KBM-7 (cell line): ENCODE results near the gene MAT2A.

Source experiments
- DNase-seq: peaks from one replicate; pipeline ENCODE4 v3.0.0-alpha.2; 2015
- in situ Hi-C: fragments of 300-500 bp; cut with MboI; formaldehyde crosslinking; loops from 2 replicates; pipeline ENCODE4 v1.14.3; 2020; ENCODE audit warnings: low sequenced_read_pairs, low pct_unique_long_range_greater_than_20kb, mixed read lengths

The MAT2A gene

DNA sequence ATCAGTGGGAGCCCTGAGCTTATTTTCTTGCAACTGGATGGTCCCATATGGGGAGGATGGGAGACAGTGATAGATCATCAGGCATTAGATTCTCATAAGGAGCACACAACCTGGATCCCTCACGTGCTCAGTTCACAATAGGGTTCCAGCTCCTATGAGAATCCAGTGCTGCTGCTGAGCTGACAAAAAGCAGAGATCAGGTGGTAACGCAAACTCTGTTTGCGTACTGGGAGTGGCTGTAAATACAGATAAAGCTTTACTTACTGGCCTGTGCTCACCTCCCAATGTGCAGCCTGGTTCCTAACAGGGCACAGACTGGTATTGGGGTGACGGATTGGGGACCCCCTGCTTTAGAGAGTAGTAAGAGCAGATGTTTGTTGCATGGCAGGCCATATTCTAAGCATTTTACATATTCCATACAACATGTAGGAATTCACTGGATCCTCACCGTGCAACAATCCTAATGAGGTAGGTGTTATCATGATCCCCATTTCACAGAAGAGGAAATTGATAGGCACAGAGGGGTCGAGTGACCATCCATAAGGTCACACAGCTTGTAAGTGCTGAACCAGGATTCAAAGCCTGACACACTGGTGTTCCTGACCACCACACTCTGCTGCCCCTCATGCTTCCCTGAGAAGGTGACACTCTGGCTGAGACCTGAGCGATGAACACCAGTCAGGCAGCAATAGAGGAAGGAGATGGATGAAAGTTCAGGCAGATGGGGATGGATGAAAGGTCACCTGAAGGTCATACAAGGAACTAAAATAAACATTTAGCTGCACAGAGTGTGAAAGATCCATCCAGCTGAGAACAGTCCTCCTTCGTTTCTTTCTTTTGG, 15.7 kb upstream of the MAT2A start:
- in situ Hi-C loops = no loop called here
- DNase-seq = no peak

DNA sequence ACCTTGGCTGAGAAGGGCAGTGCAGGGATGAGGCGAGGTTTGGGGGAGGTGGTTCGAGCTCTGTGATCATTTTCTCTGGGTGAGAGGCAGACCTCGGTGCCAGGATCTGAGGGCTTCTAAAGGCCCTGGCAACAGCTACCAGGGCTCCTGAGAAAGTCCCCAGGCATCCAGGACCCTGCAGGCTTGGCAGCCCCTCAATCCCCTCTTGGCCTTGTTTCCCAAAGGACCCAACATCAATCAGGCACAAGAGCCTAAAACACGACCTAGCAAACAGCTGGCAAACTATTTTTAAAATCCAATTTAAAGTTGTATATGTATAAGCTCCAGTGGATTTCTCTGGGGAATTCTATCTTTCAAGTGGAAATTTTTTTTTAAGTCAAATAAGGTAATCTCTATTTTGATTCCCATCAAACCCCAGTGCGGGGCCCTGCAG, 15.0 kb upstream of the MAT2A start:
- no peak for DNase-seq

DNA sequence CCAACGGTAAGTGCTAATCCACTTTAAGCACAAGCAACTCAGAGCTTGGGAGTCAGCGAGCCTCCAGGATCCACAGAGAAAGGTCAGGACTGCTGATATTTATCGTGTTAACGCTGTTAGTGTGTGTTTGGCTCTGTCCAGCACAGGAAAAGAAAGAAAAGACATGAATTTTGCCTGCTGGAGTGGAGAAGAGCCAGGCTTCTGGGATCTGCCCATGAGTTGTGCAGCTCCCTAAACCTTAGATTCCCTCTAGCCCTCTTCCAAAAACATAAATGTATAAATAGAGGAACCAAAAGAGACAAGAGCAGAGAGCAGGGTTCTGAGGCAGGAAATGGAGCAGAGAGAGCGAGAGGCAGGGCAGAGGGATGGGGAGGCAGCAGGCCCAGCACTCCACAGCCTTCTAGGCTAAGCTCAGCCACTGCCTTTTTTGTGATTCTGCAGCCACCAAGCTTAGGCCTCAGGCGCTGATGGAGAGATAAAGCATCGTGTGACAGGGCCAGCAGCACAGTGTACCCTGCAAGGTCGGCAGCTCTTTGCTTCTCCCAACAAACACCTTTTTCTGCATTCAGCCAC, 14.5 kb upstream of the MAT2A start:
- in situ Hi-C loops = no loop called here
- DNase-seq = peak; percentile 76

More for the DNA sequence above, 15.0 kb upstream of the MAT2A start:
- in situ Hi-C loops = no loop called here

DNA sequence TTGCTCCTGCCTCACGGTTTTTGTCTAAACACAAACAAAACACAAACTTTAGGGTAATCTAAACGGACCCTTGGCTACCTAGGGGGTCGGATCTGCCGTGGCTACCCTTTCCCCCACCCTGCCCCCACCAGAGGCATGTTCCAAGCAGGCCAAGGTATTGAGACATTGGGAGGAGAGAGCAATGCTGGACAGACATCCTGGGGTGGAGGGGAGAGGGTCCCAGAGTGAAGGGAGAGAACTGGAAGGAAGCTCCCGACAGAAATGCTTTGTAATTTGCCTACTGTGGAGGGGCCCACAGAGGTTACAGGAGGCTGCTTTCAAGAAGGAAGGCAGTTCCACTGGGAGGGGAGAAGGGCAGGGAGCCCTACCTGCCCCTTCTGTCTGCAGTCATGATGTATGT, 13.9 kb upstream of the MAT2A start:
- DNase-seq = no peak
- in situ Hi-C loops = no loop called here

DNA sequence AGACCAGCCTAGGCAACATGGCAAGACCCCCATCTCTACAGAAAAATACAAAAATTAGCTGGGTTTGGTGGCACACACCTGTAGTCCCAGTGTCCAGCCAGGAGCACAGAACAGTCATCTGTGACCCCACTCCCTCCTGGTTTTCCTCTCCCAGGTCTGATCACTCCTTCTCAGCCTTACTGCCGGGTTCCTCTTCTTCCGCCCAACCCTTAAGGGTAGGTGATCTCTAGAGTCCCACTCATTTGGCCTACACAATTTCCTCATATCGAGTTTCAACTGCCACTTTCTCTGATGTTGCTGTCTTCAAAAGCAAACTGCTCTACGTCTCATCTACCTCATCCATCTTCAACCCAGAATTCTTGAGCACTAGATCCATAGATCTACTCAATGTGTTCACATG, 13.4 kb upstream of the MAT2A start:
- DNase-seq = peak; percentile 64
- in situ Hi-C loops = no loop called here

DNA sequence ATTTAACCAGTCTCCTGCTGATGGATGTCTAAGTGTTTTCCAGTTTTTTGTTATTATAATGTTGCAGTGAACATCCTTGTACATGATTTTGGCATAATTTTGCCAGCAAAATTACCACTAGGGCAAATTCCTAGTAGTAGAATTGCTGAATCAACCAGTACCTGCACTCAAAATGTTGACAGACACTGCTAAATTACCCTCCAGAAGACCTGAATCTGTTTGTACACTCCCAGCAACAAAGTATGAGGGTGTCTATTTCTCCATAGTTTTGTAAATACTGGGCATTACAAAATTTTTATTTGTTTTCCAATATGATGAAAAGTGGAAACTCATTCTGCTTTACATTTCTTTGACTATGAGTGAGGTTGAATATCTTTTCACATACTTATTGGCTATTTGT, 11.2 kb upstream of the MAT2A start:
- no peak for DNase-seq
- in situ Hi-C loops = no loop called here

DNA sequence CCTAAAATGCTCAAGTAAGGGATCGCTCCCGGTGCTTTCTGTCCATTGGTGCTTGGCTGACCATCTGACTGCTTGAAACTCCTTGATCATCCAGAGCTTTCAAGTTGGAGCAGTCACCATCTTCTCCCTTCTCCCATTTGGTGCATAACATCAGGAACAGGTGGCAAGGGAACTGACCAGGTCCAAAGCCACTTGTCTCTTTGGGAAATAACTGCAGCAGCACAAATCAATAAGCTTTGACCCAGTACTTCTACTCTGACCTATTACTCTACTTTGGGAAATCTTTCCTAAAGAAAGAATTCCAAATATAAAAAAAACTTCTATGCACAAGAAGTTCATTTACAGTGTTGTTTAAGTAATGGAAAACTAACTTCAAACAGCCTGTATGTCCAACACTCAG, 10.6 kb upstream of the MAT2A start:
- DNase-seq = no peak
- in situ Hi-C loops = no loop called here

DNA sequence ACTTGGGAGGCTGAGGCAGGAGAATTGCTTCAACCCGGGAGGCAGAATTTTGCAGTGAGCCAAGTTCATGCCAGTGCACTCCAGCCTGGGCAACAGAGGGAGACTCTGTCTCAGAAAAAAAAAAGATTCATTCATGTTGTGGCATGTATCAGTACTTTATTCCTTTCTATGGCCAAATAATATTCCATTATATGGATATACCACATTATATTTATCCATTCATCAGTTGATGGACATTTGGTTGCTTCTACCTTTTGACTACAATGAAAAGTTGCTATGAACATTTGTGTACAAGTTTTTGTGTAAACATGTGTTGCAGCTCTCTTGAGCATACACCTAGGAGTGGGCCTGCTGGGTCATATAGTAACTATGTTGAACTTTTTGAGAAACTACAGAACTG, 9.2 kb upstream of the MAT2A start:
- no peak for DNase-seq
- in situ Hi-C loops = no loop called here

DNA sequence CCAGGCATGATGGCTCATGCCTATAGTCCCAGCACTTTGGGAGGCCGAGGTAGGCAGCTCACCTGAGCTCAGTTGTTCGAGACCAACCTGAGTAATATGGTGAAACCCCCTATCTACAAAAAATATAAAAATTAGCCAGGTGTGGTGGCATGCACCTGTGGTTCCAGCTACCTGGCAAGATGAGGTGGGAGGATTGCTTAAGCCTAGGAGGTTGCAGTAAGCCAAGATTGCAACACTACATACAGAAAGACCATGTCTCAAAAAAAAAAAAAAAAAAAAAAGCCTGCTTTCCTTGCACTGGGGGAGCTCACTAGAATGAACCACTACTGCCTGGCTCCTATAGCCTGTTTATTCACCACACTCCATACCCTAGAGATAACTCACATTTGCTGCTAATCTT, 7.4 kb upstream of the MAT2A start:
- no peak for DNase-seq
- in situ Hi-C loops = no loop called here

DNA sequence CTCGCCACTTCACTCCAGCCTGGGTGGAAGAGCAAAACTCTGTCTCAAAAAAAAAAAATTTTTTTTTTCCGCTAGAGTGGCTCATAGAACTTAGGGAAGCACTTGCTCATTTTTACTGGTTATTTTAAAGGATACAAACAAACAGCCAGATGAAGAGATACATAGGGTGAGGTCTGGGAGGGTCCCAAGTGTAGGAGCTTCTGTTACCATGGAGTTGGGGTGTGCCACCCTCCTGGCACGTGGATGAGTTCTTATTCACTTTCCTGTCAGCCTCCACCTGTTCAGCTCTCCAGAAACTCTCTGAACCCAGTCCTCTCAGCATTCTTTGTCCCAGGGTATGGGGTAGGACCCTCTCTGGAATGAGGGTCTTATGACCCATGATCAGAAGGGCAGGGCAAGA, 4.9 kb upstream of the MAT2A start:
- no peak for DNase-seq
- in situ Hi-C loops = no loop called here

DNA sequence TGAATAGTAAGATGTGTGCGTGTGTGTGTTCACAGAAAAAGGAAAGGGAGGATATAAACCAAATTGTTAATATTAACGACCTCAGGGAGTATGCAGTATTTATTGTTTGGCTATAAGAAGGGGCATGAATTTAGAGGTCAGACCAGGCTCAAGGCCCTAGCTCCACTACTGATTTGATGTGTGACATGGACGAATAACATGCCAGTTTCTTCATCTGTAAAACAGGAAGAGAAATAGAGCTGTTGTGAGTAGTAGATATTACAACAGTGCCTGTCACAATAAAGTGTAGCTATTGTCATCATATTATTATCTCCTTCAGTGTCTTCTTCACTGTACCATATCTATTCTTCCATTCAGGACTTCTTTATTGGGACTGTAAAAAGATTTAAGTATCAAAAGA, 4.1 kb upstream of the MAT2A start:
- no peak for DNase-seq
- in situ Hi-C loops = no loop called here

DNA sequence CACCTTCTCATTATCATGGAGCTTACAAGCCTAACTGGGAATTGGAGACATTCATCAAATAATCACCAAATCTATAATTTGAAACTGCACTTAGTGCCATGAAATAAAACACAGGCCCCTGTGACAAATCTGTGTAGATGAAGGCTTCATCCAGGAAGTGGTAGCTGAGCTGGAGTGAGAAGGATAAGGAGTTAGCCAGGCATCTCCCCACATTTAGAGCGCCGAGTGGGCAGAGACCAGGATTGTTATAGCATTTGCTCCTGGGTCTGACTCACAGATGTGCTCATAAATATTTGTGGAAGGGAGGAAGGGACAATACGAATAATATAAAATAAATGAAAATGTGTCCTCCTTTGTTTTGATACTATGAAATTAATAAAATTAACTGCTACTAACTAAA, 2.5 kb upstream of the MAT2A start:
- DNase-seq = no peak
- in situ Hi-C loops = no loop called here

DNA sequence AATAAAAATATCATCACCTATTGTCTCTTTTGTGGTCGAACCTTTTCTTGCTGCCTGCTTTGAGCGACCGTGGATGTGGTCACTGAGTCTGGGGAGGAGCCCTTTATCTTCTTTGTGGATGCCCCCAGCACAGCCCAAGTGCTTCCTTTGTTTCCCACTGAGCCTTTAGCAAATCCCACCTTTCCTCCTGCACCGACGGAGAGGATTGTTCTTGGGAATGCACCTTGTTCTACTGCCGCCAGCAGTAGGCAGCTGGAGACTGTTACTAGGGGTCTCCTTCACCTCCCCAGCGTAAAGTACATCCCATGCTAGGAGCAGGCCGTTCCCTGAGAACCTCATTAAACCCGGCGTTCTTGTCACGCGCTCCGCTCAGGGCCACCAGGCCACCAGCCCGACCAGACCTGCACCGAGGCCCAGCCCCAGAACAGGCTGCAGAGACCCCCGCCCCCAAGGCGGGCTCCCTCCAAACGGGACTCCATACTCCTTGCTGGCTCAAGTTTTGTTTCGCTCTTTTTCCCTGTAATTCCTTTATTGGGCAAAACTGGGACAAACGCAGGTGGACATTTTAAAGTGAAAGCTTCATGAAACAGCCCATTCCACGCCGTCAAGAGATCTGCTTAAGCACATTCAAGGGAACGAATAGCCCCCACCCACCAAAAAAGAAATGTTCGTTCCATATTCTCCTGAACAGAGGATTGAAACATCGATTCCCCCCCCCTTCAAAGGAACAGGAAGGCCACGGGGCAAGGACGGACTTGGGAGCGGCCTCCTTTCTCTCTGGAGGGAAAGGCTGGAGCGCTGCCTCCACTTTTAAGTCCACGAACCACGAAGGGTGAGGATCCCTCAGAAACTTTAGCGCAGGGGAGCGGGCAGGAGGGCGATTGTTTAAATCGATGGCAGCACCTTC, 1.1 kb upstream of the MAT2A start:
- DNase-seq = peak; percentile 66
- in situ Hi-C loops = no loop called here

DNA sequence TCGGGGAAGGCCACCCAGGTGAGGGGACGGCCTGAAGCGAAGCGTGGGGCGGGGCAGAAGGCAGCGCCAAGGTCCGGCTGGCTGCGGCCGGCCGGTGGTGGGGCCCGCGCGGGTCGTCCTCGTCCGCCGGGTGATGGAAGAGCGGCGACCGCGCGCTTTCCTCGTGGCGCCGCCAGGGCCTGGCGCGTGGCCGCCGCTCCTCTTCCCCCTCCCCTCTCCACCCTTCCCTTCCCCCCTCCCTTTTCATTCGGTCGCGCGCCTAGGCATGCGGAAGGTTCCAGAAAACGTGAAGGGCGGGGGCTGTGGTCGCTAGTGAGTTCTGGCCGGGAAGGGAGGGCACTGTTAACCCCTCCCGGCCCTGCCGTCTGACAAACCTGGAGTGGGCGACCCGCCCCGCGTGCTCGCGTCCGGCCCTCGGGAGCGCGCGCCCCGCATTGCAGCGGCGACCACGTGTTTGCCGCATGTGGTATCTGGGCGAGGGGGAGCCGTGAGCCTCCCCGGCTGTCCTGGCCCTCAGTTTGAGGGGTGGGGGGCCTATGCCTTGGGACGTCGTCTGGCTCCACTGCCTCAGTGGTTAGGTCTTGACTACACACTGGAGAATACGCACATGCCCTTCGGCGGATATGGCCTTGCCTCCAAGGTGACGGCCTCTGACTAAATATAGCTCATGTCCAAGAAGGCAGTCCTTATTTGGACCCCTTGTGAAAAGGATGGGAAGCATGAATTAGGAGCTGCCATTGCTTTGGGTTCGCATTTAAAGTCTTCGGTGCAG, 579 bp downstream of the MAT2A start:
- peak; percentile 80 for DNase-seq
- in situ Hi-C loops = loop anchor here (5.0 kb wide), 1 partner anchor 47 kb away; no protein-coding TSS in a partner anchor

DNA sequence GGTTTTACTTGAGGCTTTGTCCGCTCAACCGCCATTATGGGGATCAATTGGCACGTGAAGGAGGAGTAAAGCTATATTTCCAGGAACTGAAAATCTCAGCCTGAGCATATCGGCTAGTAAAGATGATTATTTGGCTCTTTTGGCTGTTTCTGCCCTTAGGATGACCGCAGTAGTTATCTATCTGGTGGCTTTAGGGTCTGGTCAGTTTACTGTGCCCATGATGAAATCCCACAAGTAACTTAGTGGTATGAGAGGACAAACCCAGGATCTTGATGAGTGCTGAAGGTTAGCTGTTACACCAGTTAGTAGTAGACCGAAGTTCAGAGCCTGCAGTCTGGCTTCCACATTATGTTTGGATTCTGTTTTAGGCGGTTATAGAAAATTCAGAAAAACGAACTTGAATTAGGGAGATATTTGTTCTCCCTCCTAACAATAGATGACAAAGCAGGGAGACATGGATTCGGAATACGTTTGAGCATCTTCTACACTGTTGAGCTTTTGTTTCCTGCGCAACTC, 1.2 kb downstream of the MAT2A start:
- peak; percentile 49 for DNase-seq
- in situ Hi-C loops = loop anchor here (5.0 kb wide), 1 partner anchor 48 kb away; no protein-coding TSS in a partner anchor

DNA sequence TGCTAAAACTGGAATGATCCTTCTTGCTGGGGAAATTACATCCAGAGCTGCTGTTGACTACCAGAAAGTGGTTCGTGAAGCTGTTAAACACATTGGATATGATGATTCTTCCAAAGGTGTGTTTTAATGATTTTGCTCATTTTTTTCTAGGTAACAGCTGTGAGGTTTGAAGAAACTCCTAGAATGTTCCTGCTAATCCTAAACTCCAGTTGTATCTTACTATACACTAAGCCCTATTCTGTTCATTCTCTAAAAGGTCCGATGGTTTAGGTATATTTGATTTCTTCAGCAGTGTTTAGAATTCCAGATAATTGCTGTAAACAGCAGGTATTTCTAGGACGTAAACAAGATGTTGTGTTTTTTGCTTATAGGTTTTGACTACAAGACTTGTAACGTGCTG, 2.3 kb downstream of the MAT2A start:
- in situ Hi-C loops = loop anchor here (5.0 kb wide), 1 partner anchor 49 kb away; no protein-coding TSS in a partner anchor
- no peak for DNase-seq

DNA sequence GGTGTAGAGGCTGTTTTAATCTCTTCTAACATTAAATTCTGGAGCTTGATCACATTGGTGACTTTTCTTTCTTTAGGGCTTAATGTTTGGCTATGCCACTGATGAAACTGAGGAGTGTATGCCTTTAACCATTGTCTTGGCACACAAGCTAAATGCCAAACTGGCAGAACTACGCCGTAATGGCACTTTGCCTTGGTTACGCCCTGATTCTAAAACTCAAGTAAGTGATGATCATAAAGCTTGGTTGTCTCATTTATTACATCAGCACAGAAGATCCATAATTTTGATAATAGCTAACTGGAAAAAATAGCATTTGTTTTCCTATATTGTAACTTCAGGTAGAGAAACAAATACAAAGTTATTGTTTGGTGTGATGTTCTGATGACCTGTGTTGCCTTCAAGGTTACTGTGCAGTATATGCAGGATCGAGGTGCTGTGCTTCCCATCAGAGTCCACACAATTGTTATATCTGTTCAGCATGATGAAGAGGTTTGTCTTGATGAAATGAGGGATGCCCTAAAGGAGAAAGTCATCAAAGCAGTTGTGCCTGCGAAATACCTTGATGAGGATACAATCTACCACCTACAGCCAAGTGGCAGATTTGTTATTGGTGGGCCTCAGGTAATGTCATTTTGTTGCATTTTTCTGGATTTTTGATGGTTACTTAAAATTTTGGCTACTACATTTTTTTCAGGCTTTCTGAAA, 2.9 kb downstream of the MAT2A start:
- DNase-seq = no peak
- in situ Hi-C loops = loop anchor here (5.0 kb wide), 1 partner anchor 50 kb away; no protein-coding TSS in a partner anchor

DNA sequence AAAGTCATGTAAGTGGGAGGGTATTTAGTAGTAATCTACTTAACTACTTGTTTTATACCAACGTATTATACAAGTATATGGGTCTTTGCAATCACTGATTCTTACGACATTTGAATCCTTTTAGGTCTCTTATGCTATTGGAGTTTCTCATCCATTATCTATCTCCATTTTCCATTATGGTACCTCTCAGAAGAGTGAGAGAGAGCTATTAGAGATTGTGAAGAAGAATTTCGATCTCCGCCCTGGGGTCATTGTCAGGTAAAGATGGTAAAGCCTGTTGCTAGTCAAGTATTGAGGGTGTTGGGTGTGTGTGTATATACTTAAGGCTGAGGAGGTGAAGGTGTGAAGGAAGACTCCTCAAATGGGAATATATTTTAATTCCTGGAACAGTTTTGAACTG, 3.8 kb downstream of the MAT2A start:
- DNase-seq = no peak
- in situ Hi-C loops = loop anchor here (5.0 kb wide), 1 partner anchor 50 kb away; no protein-coding TSS in a partner anchor
